SK-N-SH treated with all-trans-retinoic acid at 6 μM for 48 hours (cell line): ENCODE measurements around the gene RPL23.

Experiments used
- ARNTL ChIP-seq: fragments of 450-650 bp; formaldehyde crosslinking; IDR thresholded peaks from 2 replicates; pipeline ENCODE4 v1.5.0; 2020; ENCODE audit warnings: low read depth, mild to moderate bottlenecking, moderate library complexity, borderline replicate concordance
- BACH2 ChIP-seq: fragments of 250-450 bp; sonication (Bioruptor Pico); IDR thresholded peaks from 2 replicates; pipeline ENCODE4 v1.9.0; 2021; ENCODE audit warnings: mild to moderate bottlenecking, borderline replicate concordance
- ISL1 ChIP-seq: fragments of 250-450 bp; sonication (Bioruptor Pico); IDR thresholded peaks from 2 replicates; pipeline ENCODE4 v2.1.2; 2022; ENCODE audit warnings: mild to moderate bottlenecking, moderate library complexity
- ZC3H10 ChIP-seq: fragments of 250-450 bp; sonication (Bioruptor Pico); IDR thresholded peaks from 2 replicates; pipeline ENCODE4 v1.5.1; 2021; ENCODE audit warnings: mild to moderate bottlenecking, moderate library complexity
- ZNF565 ChIP-seq: fragments of 450-650 bp; formaldehyde crosslinking; conservative IDR thresholded peaks from 2 replicates; pipeline ENCODE4 v1.5.0; 2020; ENCODE audit warnings: low read depth, mild to moderate bottlenecking, moderate library complexity
- ZNF8 ChIP-seq: fragments of 450-650 bp; formaldehyde crosslinking; IDR thresholded peaks from 2 replicates; pipeline ENCODE4 v1.5.0; 2020; ENCODE audit warnings: mild to moderate bottlenecking, moderate library complexity
- TF ChIP-seq, protein P1 (sequence below): fragments of 250-450 bp; sonication (Bioruptor Pico); IDR thresholded peaks from 2 replicates; pipeline ENCODE4 v1.8.0; 2020; ENCODE audit warnings: mild to moderate bottlenecking, moderate library complexity, borderline replicate concordance
- TF ChIP-seq, protein P2 (sequence below): fragments of 250-450 bp; sonication (Bioruptor Pico); IDR thresholded peaks from 2 replicates; pipeline ENCODE4 v1.5.1; 2021; ENCODE audit warnings: mild to moderate bottlenecking, moderate library complexity

DNA sequence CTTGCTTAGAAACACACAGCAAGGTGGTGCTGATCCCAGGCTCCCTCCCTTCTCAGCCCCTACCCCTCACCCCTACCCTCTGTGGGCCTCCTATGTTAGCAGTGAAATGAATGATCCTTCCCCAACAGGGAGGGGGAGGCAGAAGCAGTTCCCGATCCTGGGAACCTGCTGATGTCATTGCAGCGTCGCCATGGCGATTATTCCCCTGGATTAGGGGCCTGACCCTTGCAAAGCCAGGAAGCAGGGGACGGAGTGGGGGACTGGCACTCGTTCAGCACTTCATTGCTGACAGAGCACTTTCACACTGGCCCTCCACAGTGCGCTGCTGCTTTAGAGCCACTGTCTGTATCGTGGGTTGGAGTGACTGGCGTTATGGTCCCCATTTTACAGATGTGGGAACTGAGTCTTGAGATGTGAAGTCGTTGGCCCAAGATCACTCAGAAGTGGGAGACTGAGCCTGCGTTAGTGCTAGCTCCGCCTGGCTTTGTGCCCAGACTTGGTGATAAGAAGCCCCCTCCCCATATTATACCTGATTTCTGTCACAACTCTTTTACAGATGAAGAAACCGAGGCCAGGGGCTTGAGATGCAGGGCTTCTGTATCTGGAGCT, 42.9 kb upstream of the RPL23 start:
- no peak for TF ChIP-seq ZNF565 (CRISPR knock-in tag)
- TF ChIP-seq, protein P1, sequence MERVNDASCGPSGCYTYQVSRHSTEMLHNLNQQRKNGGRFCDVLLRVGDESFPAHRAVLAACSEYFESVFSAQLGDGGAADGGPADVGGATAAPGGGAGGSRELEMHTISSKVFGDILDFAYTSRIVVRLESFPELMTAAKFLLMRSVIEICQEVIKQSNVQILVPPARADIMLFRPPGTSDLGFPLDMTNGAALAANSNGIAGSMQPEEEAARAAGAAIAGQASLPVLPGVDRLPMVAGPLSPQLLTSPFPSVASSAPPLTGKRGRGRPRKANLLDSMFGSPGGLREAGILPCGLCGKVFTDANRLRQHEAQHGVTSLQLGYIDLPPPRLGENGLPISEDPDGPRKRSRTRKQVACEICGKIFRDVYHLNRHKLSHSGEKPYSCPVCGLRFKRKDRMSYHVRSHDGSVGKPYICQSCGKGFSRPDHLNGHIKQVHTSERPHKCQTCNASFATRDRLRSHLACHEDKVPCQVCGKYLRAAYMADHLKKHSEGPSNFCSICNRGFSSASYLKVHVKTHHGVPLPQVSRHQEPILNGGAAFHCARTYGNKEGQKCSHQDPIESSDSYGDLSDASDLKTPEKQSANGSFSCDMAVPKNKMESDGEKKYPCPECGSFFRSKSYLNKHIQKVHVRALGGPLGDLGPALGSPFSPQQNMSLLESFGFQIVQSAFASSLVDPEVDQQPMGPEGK (CRISPR knock-in tag), result no peak
- no peak for TF ChIP-seq ISL1 (CRISPR knock-in tag)
- no peak for TF ChIP-seq ARNTL (CRISPR knock-in tag)
- TF ChIP-seq ZC3H10 (CRISPR knock-in tag), result no peak
- TF ChIP-seq, protein P2, sequence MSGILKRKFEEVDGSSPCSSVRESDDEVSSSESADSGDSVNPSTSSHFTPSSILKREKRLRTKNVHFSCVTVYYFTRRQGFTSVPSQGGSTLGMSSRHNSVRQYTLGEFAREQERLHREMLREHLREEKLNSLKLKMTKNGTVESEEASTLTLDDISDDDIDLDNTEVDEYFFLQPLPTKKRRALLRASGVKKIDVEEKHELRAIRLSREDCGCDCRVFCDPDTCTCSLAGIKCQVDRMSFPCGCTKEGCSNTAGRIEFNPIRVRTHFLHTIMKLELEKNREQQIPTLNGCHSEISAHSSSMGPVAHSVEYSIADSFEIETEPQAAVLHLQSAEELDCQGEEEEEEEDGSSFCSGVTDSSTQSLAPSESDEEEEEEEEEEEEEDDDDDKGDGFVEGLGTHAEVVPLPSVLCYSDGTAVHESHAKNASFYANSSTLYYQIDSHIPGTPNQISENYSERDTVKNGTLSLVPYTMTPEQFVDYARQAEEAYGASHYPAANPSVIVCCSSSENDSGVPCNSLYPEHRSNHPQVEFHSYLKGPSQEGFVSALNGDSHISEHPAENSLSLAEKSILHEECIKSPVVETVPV (CRISPR knock-in tag), result no peak
- TF ChIP-seq ZNF8 (CRISPR knock-in tag), result no peak
- TF ChIP-seq BACH2 (CRISPR knock-in tag), result no peak
